B cell (primary cell): ENCODE results near the gene DTX4. TPM values are rescaled to one million over a fixed set of nuclear protein-coding genes. Genes with fewer than 3 reads are reported as not detected.

Experiments
- ATAC-seq: fragments of 200-7000 bp; cut with Tn5 transposase; one replicate; pipeline ENCODE4 v1.10.0; 2021; ENCODE audit warnings: low read depth, mild to moderate bottlenecking, moderate number of reproducible peaks, moderate library complexity
- CTCF ChIA-PET: fragments of 350-600 bp; sonication (Branson Sonifier 250); formaldehyde crosslinking; loops from one replicate; lab custom pipeline; 2021; ENCODE audit warnings: antibody characterized with exemption, inconsistent platforms; lab: Charles Lee
- POLR2A ChIA-PET: fragments of 350-600 bp; sonication (Branson Sonifier 250); formaldehyde crosslinking; loops from one replicate; lab custom pipeline; 2021; ENCODE audit warnings: antibody characterized with exemption; lab: Charles Lee
- DNase-seq: peaks from one replicate; pipeline ENCODE4 v3.0.0; 2013
- H2AFZ ChIP-seq: 2 replicates; pipeline ENCODE4 v1.6.1; 2012; ENCODE audit warnings: mild to moderate bottlenecking, low read depth, low read length; ENCODE audit not compliant: insufficient read depth, poor library complexity, severe bottlenecking
- H3K27ac ChIP-seq, 2 donors: 1 replicate in 1 of 2; 2 replicates in 1 of 2; pipeline ENCODE4 v1.5.1; 2012 to 2013; ENCODE audit warnings: low read length in 2 of 2, mild to moderate bottlenecking in 2 of 2, moderate library complexity in 1 of 2
- H3K27me3 ChIP-seq, 4 experiments: fragments of 200-600 bp in 1 of 4; sonication (generic) in 1 of 4; replicated peaks in 1 of 4; 1 replicate in 2 of 4; 2 replicates in 2 of 4; pipeline versions ENCODE4 v1.6.1 to v1.7.0; 2013 to 2016; ENCODE audit warnings: low read length in 3 of 4, mild to moderate bottlenecking in 2 of 4, mixed read lengths in 1 of 4, moderate library complexity in 1 of 4; ENCODE audit not compliant: insufficient read depth in 4 of 4, control insufficient read depth in 3 of 4; ENCODE audit errors: control extremely low read depth in 1 of 4
- H3K36me3 ChIP-seq, 2 experiments: replicated peaks in 1 of 2; 1 replicate in 1 of 2; 2 replicates in 1 of 2; pipeline versions ENCODE4 v1.6.1 to v1.7.1; 2013; ENCODE audit warnings: low read length in 1 of 2; ENCODE audit not compliant: insufficient read depth in 2 of 2, control insufficient read depth in 1 of 2; ENCODE audit errors: control extremely low read depth in 1 of 2, extremely low read depth in 1 of 2
- H3K4me1 ChIP-seq, 2 donors: fragments of 200-600 bp in 1 of 2; sonication (generic) in 1 of 2; 1 replicate in 1 of 2; 2 replicates in 1 of 2; pipeline versions ENCODE4 v1.5.1 to v1.6.1; 2013 to 2017; ENCODE audit warnings: low read length in 2 of 2; ENCODE audit not compliant: control insufficient read depth in 2 of 2, insufficient read depth in 2 of 2
- H3K4me2 ChIP-seq: replicated peaks from 2 replicates; pipeline ENCODE3; 2012; ENCODE audit warnings: mild to moderate bottlenecking, low read depth, low read length; ENCODE audit not compliant: poor library complexity, severe bottlenecking
- H3K4me3 ChIP-seq, 5 experiments: fragments of 200-600 bp in 1 of 5; sonication (generic) in 1 of 5; 1 replicate in 3 of 5; 2 replicates in 2 of 5; pipeline versions ENCODE4 v1.5.1 to v1.7.0; 2011 to 2016; ENCODE audit warnings: low read length in 4 of 5, mild to moderate bottlenecking in 4 of 5, low read depth in 2 of 5, control low read depth in 1 of 5, moderate library complexity in 1 of 5; ENCODE audit not compliant: insufficient read depth in 1 of 5; ENCODE audit errors: control extremely low read depth in 1 of 5, extremely low read depth in 1 of 5
- H3K79me2 ChIP-seq: fragments of 200-600 bp; sonication (generic); one replicate; pipeline ENCODE4 v1.6.0; 2016; ENCODE audit warnings: low read length; ENCODE audit not compliant: control insufficient read depth, insufficient read depth
- H3K9ac ChIP-seq: fragments of 200-600 bp; sonication (generic); 2 replicates; pipeline ENCODE4 v1.6.1; 2017; ENCODE audit warnings: mild to moderate bottlenecking, low read length, moderate library complexity
- H3K9me3 ChIP-seq, 3 donors: one replicate each; pipeline versions ENCODE4 v1.6.1 to v1.7.1; 2013; ENCODE audit warnings: low read length in 2 of 3; ENCODE audit not compliant: control insufficient read depth in 2 of 3, insufficient read depth in 1 of 3; ENCODE audit errors: control extremely low read depth in 1 of 3
- H4K20me1 ChIP-seq: 2 replicates; pipeline ENCODE4 v1.6.0; 2012; ENCODE audit warnings: mild to moderate bottlenecking, low read length; ENCODE audit not compliant: insufficient read depth, control insufficient read depth, poor library complexity, severe bottlenecking
- H3K27ac Mint-ChIP-seq: one replicate; pipeline ENCODE4 v1.8.0; 2021; ENCODE audit warnings: mixed read lengths
- H3K27me3 Mint-ChIP-seq: one replicate; pipeline ENCODE4 v1.8.0; 2021; ENCODE audit warnings: mixed read lengths
- H3K4me1 Mint-ChIP-seq: one replicate; pipeline ENCODE4 v1.8.0; 2021; ENCODE audit warnings: mixed read lengths
- H3K4me3 Mint-ChIP-seq: one replicate; pipeline ENCODE4 v1.8.0; 2021; ENCODE audit warnings: mixed read lengths
- H3K9me3 Mint-ChIP-seq: one replicate; pipeline ENCODE4 v1.8.0; 2022; ENCODE audit warnings: mixed read lengths; ENCODE audit not compliant: insufficient read depth
- EZH2 ChIP-seq: IDR thresholded peaks from 2 replicates; pipeline ENCODE4 v1.6.1; 2012; ENCODE audit warnings: borderline replicate concordance, low read depth, mild to moderate bottlenecking, moderate library complexity, low read length; ENCODE audit not compliant: insufficient read depth, poor library complexity, severe bottlenecking
- WGBS: methylation state at CpG from one replicate; pipeline ENCODE4 v1.1.5; 2013; ENCODE audit warnings: missing lambda C conversion rate; ENCODE audit not compliant: insufficient coverage; 5-methylcytosine and 5-hydroxymethylcytosine counted together
- intact Hi-C: fragments of 100-400 bp; cut with micrococcal nuclease; formaldehyde crosslinking; loops from one replicate; pipeline ENCODE4 v1.10.0; 2022
- polyA plus RNA-seq: library from polyadenylated mRNA; depleted of rRNA; stranded (reverse); fragments of >200 nt; gene quantifications from 2 replicates; pipeline ENCODE4 v1.2.3, GENCODE V29; 2012
- total RNA-seq, 2 donors: library from RNA; stranded (reverse); fragments of 120-200 nt in 1 of 2; gene quantifications; 1 replicate in 1 of 2; 2 replicates in 1 of 2; pipeline versions ENCODE4 v1.2.3 to v1.2.4, GENCODE V29; 2013 to 2022
- TF ChIP-seq, protein P1 (sequence below): fragments of 200-600 bp; IDR thresholded peaks from one replicate; pipeline ENCODE4 v1.8.0; 2022; ENCODE audit warnings: antibody characterized with exemption, mild to moderate bottlenecking

DTX4 gene
- total and polyA plus RNA-seq, 2 donors (not counting 1 experiment from before 2014, with no cell fraction given), result 11.7 to 43.3 TPM

DNA sequence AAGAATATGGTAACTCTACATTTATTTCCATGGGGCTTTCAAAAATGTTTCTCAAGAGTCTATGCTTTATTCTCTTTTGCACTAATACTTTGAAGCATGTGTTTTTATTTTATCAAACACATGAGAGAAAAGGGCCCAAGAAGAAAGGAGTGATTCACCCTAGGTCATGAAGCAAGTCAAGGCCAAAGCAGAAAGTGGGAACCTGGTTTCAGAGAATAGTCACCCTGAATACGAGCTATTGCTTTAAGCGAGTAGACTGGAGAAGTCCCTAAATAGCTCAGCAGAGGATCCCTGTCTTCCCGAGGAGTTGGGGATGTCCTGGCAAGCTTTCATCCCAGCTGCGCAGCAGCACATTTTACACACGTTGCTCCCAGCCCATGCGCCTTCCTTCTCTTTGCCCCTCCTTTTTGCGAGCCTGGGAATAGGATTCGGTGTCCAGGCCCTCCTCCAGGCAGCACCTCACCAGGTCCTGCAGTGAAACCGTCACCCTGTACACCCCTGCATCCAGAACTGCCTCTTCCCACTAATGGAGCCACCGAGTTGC lies 21.7 kb downstream of the DTX4 start:
- ChIA-PET POLR2A (interaction anchor here (0.9 kb wide), 1 partner anchor 10 kb away, joined by 3 read pairs; no protein-coding TSS in a partner anchor), CTCF (interaction anchor here (0.6 to 18.8 kb wide), 9 partner anchors 8 to 237 kb away, joined by 4 to 215 read pairs (median 6); partner anchors contain the start of gene DTX4)
- Histone ChIP-seq H3K9me3 (peaks cover 0 to 4% (median 0%) of the 10 kb centered on the region in 3 donors), H3K4me1 (peaks cover 19 to 27% of the 10 kb centered on the region in 2 donors), H2AFZ (no peak overlapping the region), H3K4me2 (no peak overlapping the region), H3K79me2 (peaks cover 3% of the 10 kb centered on the region), H4K20me1 (peaks cover under 1% of the 10 kb centered on the region), H3K4me3 (no peak overlapping the region), H3K27me3 (no peaks in the 10 kb centered on the region), H3K36me3 (peaks cover 2 to 78% of the 10 kb centered on the region in 2 experiments), H3K27ac (no peak overlapping the region), H3K9ac (no peak overlapping the region)
- Mint-ChIP-seq H3K4me1 (peaks cover 36% of the 10 kb centered on the region), H3K27ac (no peak overlapping the region), H3K27me3 (no peaks in the 10 kb centered on the region), H3K4me3 (no peak overlapping the region), H3K9me3 (no peaks in the 10 kb centered on the region)
- 97% methylated on average over 10 of the region's 10 CpGs for WGBS
- ATAC-seq, result no peak
- intact Hi-C loops, result no loop called here
- no peak for TF ChIP-seq EZH2
- DNase-seq, result no peak

DNA sequence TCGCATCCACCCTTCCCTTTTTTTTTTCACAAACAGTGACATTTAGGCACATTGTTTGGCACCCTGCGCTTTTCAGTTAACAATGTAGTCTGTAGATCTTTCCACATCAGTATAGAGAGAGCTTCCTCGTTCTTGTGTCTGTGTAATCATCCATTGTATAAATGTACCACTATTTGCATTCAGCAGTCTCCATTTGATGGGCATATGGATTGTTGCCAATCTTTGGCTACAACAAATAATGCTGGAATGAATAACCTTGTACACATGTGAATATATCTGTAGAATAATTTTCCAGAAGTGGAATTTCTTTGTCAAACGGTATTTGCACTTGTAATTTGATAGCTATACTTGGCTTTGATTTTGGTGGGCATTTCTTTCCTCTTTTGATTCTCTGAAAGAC lies 23.7 kb downstream of the DTX4 start:
- ChIA-PET POLR2A (no interaction called here), CTCF (interaction anchor here (0.6 to 18.8 kb wide), 8 partner anchors 9 to 598 kb away, joined by 3 to 215 read pairs (median 4); partner anchors contain the start of gene DTX4)
- H3K4me1 ChIP-seq, result peaks cover 32 to 46% of the 10 kb centered on the region in 2 donors
- intact Hi-C loops, result no loop called here
- Mint-ChIP-seq H3K27me3 (no peaks in the 10 kb centered on the region), H3K9me3 (no peaks in the 10 kb centered on the region), H3K4me1 (peaks cover 55% of the 10 kb centered on the region), H3K4me3 (no peak overlapping the region), H3K27ac (peak overlapping the region; percentile 4)
- H3K9ac ChIP-seq, result no peak overlapping the region
- H3K27ac ChIP-seq, result peak overlapping the region in 1 of 2 donors; percentile 45
- H3K27me3 ChIP-seq, result no peaks in the 10 kb centered on the region
- no peak for TF ChIP-seq EZH2
- TF ChIP-seq, protein P1, sequence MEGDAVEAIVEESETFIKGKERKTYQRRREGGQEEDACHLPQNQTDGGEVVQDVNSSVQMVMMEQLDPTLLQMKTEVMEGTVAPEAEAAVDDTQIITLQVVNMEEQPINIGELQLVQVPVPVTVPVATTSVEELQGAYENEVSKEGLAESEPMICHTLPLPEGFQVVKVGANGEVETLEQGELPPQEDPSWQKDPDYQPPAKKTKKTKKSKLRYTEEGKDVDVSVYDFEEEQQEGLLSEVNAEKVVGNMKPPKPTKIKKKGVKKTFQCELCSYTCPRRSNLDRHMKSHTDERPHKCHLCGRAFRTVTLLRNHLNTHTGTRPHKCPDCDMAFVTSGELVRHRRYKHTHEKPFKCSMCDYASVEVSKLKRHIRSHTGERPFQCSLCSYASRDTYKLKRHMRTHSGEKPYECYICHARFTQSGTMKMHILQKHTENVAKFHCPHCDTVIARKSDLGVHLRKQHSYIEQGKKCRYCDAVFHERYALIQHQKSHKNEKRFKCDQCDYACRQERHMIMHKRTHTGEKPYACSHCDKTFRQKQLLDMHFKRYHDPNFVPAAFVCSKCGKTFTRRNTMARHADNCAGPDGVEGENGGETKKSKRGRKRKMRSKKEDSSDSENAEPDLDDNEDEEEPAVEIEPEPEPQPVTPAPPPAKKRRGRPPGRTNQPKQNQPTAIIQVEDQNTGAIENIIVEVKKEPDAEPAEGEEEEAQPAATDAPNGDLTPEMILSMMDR, result no peak
- no peak overlapping the region for H2AFZ ChIP-seq
- peaks cover 0 to 65% of the 10 kb centered on the region in 2 experiments for H3K36me3 ChIP-seq
- H3K4me2 ChIP-seq, result peak overlapping the region; percentile 36
- peaks cover 0 to 4% (median 0%) of the 10 kb centered on the region in 3 donors for H3K9me3 ChIP-seq
- no peaks in the 10 kb centered on the region for H4K20me1 ChIP-seq
- 100% methylated on average over 1 of the region's 4 CpGs for WGBS
- DNase-seq (no peak), ATAC-seq (no peak)
- H3K79me2 ChIP-seq, result peaks cover 3% of the 10 kb centered on the region
- no peak overlapping the region for H3K4me3 ChIP-seq
